IgD-negative memory B cell (primary cell): Measurements from ENCODE around the gene ABHD15. TPM values are rescaled to one million over a fixed set of nuclear protein-coding genes. Genes with fewer than 3 reads are reported as not detected.
"Not testable (repeated sequence)": the region's sequence is repeated elsewhere in the genome, so short reads cannot be mapped to it uniquely, and the experiment has no call there.

Experiments
- H3K27ac Mint-ChIP-seq, 3 donors: one replicate each; pipeline ENCODE4 v1.8.0; 2020 to 2022; ENCODE audit warnings: mild to moderate bottlenecking in 3 of 3, mixed read lengths in 3 of 3, moderate library complexity in 1 of 3
- H3K27me3 Mint-ChIP-seq: one replicate; pipeline ENCODE4 v1.8.0; 2021; ENCODE audit warnings: mixed read lengths
- H3K36me3 Mint-ChIP-seq: one replicate; pipeline ENCODE4 v1.8.0; 2020; ENCODE audit warnings: mild to moderate bottlenecking, mixed read lengths
- H3K4me1 Mint-ChIP-seq, 3 donors: one replicate each; pipeline ENCODE4 v1.8.0; 2020 to 2022; ENCODE audit warnings: mixed read lengths in 3 of 3, mild to moderate bottlenecking in 1 of 3
- H3K4me3 Mint-ChIP-seq, 4 donors: one replicate each; pipeline ENCODE4 v1.8.0; 2020 to 2022; ENCODE audit warnings: mild to moderate bottlenecking in 4 of 4, mixed read lengths in 4 of 4, moderate library complexity in 3 of 4
- H3K9me3 Mint-ChIP-seq, 3 donors: one replicate each; pipeline ENCODE4 v1.8.0; 2020 to 2021; ENCODE audit warnings: mixed read lengths in 3 of 3, mild to moderate bottlenecking in 1 of 3
- polyA plus RNA-seq: library from polyadenylated mRNA; unstranded; fragments of 300-500 nt; fragmentation: Illumina TruSeq; gene quantifications from one replicate; pipeline ENCODE4 v1.2.3, GENCODE V29; 2021

ABHD15 gene
- polyA plus RNA-seq, 1 donor from 2014 or later, result 11.7 TPM

DNA sequence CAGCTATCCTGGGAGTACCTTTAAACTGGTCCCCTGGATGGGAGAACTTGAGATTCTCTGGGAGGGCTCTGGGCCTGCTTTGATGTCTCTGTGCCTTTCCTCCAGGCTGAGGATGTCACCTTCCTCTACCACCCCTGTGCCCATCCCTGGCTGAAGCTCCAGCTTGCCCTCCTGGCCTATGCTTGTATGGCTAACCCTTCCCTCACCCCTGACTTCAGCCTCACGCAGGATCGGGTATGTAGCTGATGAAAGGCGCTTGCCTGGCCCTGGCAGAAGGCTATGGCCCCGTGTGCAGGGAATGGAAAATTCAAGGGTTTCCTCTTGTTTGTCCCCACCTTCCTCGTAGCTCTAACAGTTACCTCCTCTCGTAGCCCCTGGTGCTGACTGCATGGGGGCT, 4.6 kb upstream of the ABHD15 start:
- Mint-ChIP-seq H3K4me1 (peaks cover 6 to 18% (median 16%) of the 10 kb centered on the region in 3 donors), H3K4me3 (peak overlapping the region in 2 of 4 donors; percentile 58 to 77), H3K27ac (no peak overlapping the region), H3K9me3 (no peaks in the 10 kb centered on the region), H3K27me3 (no peaks in the 10 kb centered on the region), H3K36me3 (peaks cover 3% of the 10 kb centered on the region)

DNA sequence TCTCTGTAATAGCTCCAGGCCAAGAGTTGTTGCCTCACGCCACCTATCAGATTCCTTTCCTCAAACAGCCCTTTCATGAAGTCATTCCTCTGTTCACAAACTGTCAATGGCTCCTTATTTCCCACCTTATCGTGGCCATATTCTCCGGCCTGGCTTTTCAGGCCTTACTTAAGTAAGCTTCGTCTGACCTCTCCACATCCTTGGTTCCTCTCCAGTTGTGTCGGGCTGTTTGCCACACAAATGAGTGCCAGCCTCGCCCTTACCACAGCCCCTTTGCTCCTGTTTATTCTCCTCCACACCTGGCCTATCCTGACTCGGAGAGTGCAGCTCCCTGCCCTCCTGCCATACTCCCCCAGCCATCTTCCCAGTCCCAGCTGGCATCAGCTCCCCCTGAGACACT, 3.7 kb upstream of the ABHD15 start:
- Mint-ChIP-seq H3K27ac (peak overlapping the region in 2 of 3 donors; percentile 66 to 80), H3K4me3 (peak overlapping the region in 3 of 4 donors; percentile 73 to 87 (median 77)), H3K36me3 (peaks cover 3% of the 10 kb centered on the region), H3K4me1 (peaks cover 12 to 25% (median 20%) of the 10 kb centered on the region in 3 donors), H3K27me3 (no peaks in the 10 kb centered on the region), H3K9me3 (no peaks in the 10 kb centered on the region)

- Mint-ChIP-seq H3K4me1 (peaks cover 12 to 20% (median 20%) of the 10 kb centered on the region in 3 donors), H3K27me3 (no peaks in the 10 kb centered on the region), H3K27ac (peak overlapping the region; percentile 8 to 94 (median 83)), H3K36me3 (peaks cover 3% of the 10 kb centered on the region), H3K4me3 (peak overlapping the region; percentile 85 to 96 (median 95)), H3K9me3 (no peaks in the 10 kb centered on the region)
Measured at GRCh38 chr17:29569245-29569950, 2.6 kb upstream of the ABHD15 start.

- Mint-ChIP-seq H3K9me3 (no peaks in the 10 kb centered on the region), H3K27me3 (no peaks in the 10 kb centered on the region), H3K4me3 (peak within 1 kb of the TSS; percentile 95 to 98 (median 97))
Measured at GRCh38 chr17:29568331-29569244, 1.8 kb upstream of the ABHD15 start, which contains the start of gene TP53I13. Gene TP53I13, plus strand, starts transcription at chr17:29568701. Its CDS starts 58 bp downstream, at chr17:29568759.

GRCh38 chr17:29567554-29568330, 905 bp upstream of the ABHD15 start:
- Mint-ChIP-seq H3K4me1 (peaks cover 18 to 29% (median 23%) of the 10 kb centered on the region in 3 donors), H3K9me3 (no peaks in the 10 kb centered on the region), H3K36me3 (peaks cover 3% of the 10 kb centered on the region), H3K4me3 (peak overlapping the region; percentile 95 to 98 (median 97)), H3K27me3 (no peaks in the 10 kb centered on the region), H3K27ac (peak overlapping the region; percentile 94 to 96 (median 94))

More at GRCh38 chr17:29568331-29569244, 1.8 kb upstream of the ABHD15 start, which contains the start of gene TP53I13:
- H3K27ac Mint-ChIP-seq, result peak within 1 kb of the TSS; percentile 94 to 96 (median 94)
- H3K4me1 Mint-ChIP-seq, result peaks cover 18 to 26% (median 23%) of the 10 kb centered on the region in 3 donors
- peaks cover 3% of the 10 kb centered on the region for H3K36me3 Mint-ChIP-seq

DNA sequence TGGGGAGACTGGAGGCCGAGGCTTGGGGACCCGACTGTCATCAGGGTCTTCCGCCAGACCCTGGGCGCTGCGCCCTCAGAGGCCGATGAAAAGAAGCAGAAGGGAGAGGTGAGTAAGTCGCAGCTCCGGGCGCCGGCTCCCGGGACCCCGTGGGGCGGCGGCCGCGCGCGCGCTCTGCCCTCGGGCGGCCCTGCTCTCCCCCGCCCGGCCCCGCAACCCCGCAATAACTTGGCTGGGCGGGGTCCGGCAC, 392 bp upstream of the ABHD15 start:
- no peaks in the 10 kb centered on the region for H3K27me3 Mint-ChIP-seq
- peak overlapping the region in 2 of 3 donors; percentile 94 for H3K27ac Mint-ChIP-seq
- H3K9me3 Mint-ChIP-seq, result no peaks in the 10 kb centered on the region
- H3K4me3 Mint-ChIP-seq, result peak overlapping the region; percentile 95 to 98 (median 97)
- H3K36me3 Mint-ChIP-seq, result peaks cover 3% of the 10 kb centered on the region
- H3K4me1 Mint-ChIP-seq, result peaks cover 19 to 31% (median 27%) of the 10 kb centered on the region in 3 donors

DNA sequence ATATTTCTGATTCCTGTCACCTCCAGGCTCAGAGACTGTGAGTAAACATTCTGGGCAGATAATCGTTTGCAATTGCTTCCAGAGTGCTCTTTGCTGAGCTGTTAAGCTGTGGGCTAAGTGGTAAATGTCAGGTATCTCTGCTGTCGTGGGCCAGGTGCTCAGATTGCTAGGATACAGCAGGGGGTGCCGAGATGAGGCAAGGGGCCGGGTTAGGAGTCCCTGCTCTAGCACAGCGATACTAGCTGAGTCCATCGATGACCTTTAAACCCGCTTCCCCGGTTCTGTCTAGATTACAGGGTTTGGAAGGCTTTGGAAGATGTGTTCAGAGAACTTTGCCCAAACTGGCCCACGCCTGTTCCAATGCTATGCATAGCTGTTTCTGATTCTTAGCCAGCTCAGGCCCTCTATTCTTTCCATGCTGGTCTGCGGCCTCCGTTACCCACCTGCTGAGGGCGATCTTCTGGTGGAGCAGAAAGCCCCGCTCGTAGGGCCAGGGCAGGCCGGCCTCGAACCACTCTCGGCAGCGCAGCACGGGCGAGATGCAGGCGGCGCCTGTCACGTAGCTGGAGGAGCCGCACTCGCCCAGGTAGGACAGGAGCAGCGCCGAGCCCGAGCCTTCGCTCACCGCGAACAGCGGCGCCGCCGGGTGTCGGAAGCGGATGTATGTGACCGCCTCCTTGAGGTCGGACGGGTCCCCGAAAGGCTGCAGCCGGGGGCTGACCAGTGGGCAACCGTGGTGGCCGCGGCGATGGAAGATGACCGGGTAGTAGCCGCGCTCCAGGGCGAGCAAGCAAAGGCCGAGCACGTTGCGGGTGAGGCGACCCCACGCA, 979 bp downstream of the ABHD15 start:
- Mint-ChIP-seq H3K27ac (peak overlapping the region; percentile 94 to 96 (median 94)), H3K36me3 (peaks cover 3% of the 10 kb centered on the region), H3K27me3 (no peaks in the 10 kb centered on the region), H3K4me1 (peaks cover 25 to 43% (median 33%) of the 10 kb centered on the region in 3 donors), H3K9me3 (no peaks in the 10 kb centered on the region), H3K4me3 (peak overlapping the region; percentile 90 to 98 (median 95))

DNA sequence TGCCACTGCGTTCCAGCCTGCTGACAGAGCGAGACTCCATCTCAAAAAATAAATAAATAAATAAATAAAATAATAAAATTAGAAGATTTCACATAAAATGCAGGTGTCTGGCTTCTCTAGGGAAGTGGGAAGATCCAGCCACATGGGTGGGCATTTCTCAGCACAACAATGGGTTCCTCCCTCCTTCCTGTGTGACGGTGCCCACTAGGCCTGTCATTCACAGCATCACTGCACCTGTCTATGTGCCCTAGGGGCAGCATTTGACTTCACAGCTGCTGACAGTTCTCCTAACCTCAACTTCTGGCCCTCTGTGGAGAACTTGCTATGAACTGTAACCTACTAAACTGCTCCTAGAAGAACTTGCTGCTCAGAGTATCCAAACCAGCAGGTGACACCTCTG, 3.0 kb downstream of the ABHD15 start:
- peak overlapping the region in 3 of 4 donors; percentile 77 to 87 (median 81) for H3K4me3 Mint-ChIP-seq
- no peaks in the 10 kb centered on the region for H3K9me3 Mint-ChIP-seq
- H3K27me3 Mint-ChIP-seq, result no peaks in the 10 kb centered on the region
- peaks cover 32 to 52% (median 35%) of the 10 kb centered on the region in 3 donors for H3K4me1 Mint-ChIP-seq
- H3K27ac Mint-ChIP-seq, result peak overlapping the region; percentile 84 to 92 (median 90)
- H3K36me3 Mint-ChIP-seq, result peaks cover 1% of the 10 kb centered on the region

DNA sequence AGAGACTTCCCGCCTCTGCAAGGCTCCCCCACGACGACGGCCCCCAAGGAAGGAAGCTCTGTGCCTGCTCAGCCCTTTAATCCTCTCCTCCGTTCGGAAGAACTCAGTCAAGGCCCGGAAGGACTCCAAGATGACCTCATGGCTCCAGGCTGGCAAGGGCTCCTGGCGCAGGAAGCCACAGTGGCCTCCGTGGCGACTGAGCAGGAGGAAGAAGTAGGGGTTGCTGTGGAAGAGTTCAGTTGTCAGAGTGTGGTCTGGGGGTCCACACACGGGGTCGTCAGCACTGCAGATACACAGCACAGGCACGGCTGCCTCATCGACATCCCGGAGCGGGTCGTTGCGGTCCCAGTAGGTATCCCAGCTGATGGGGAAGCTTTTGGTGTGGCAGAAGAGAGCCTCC, 4.2 kb downstream of the ABHD15 start:
- H3K9me3 Mint-ChIP-seq, result no peaks in the 10 kb centered on the region
- H3K4me1 Mint-ChIP-seq, result peaks cover 36 to 55% (median 41%) of the 10 kb centered on the region in 3 donors
- peak overlapping the region in 3 of 4 donors; percentile 70 to 74 (median 72) for H3K4me3 Mint-ChIP-seq

GRCh38 chr17:29561554-29562517, 5.0 kb downstream of the ABHD15 start:
- H3K27me3 Mint-ChIP-seq, result no peaks in the 10 kb centered on the region
- H3K4me3 Mint-ChIP-seq, result peak overlapping the region in 3 of 4 donors; percentile 70 to 85 (median 76)
- H3K27ac Mint-ChIP-seq, result peak overlapping the region; percentile 83 to 95 (median 92)
- H3K36me3 Mint-ChIP-seq, result peaks cover 1% of the 10 kb centered on the region
- no peaks in the 10 kb centered on the region for H3K9me3 Mint-ChIP-seq
- H3K4me1 Mint-ChIP-seq, result peaks cover 43 to 63% (median 44%) of the 10 kb centered on the region in 3 donors

More for the DNA sequence above, 4.2 kb downstream of the ABHD15 start:
- Mint-ChIP-seq H3K27me3 (no peaks in the 10 kb centered on the region), H3K36me3 (peaks cover 1% of the 10 kb centered on the region), H3K27ac (peak overlapping the region; percentile 83 to 95 (median 89))

DNA sequence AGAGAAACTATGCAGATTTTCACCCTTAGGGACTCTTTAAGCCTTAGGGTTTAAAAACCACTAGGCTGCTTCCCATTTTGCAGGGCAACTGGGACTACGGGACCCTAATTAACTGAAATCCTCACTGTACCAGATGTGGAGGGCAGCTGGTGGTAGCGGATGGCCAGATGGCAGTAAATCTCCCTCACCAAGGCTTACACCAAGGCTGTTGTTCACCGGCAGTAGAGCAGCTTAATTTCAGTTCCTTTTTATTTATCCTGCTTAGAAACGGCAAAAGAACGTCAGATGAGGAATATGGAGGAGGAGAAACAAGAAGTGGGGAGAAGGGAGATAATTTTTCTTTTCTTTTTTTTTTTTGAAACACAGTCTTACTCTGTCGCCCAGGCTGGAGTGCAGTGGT, 6.5 kb downstream of the ABHD15 start:
- no peaks in the 10 kb centered on the region for H3K27me3 Mint-ChIP-seq
- peak overlapping the region; percentile 83 to 92 (median 89) for H3K27ac Mint-ChIP-seq
- H3K4me1 Mint-ChIP-seq, result peaks cover 38 to 58% (median 38%) of the 10 kb centered on the region in 3 donors
- H3K36me3 Mint-ChIP-seq, result peaks cover 1% of the 10 kb centered on the region
- peak overlapping the region; percentile 36 to 79 (median 69) for H3K4me3 Mint-ChIP-seq
- H3K9me3 Mint-ChIP-seq, result no peaks in the 10 kb centered on the region

- Mint-ChIP-seq H3K27ac (peak overlapping the region in 2 of 3 donors; percentile 83 to 89), H3K4me1 (peaks cover 38 to 56% (median 38%) of the 10 kb centered on the region in 3 donors), H3K36me3 (peaks cover 1% of the 10 kb centered on the region), H3K27me3 (no peaks in the 10 kb centered on the region), H3K4me3 (peak overlapping the region in 2 of 4 donors; percentile 25 to 34), H3K9me3 (no peaks in the 10 kb centered on the region)
Measured at GRCh38 chr17:29559640-29560039, 7.2 kb downstream of the ABHD15 start.

DNA sequence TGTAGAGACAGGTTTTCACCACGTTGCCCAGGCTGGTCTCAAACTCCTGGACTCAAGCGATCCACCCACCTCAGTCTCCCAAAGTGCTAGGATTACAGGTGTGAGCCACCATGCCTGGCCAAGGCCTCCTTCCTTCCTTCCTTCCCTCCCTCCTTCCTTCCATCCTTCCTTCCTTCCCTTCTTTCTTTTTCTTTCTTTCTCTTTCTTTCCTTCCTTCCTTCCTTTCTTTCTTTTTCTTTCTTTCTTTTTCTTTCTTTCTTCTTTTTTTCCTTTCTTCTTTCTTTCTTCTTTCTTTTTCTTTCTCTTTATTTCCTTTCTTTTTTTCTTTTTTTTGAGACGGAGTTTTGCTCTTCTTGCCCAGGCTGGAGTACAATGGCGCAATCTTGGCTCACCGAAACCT, 8.7 kb downstream of the ABHD15 start:
- not testable (repeated sequence) for H3K27me3 Mint-ChIP-seq, H3K9me3 Mint-ChIP-seq, H3K36me3 Mint-ChIP-seq
- Mint-ChIP-seq H3K4me3 (peak overlapping the region in 2 of 4 donors; percentile 72 to 78), H3K4me1 (peaks cover 32 to 48% (median 33%) of the 10 kb centered on the region in 3 donors), H3K27ac (peak overlapping the region in 2 of 3 donors; percentile 46 to 59)
